ENCODE data around the gene PTCD2. TPM values are rescaled to one million over a fixed set of nuclear protein-coding genes. Genes with fewer than 3 reads are reported as not detected.
"Not testable (repeated sequence)": the region's sequence is repeated elsewhere in the genome, so short reads cannot be mapped to it uniquely, and the experiment has no call there.

PTCD2 gene
- total and polyA plus RNA-seq, 7 experiments from 2014 or later, result 3.7 to 12.6 (median 6.0) TPM

GRCh38 chr5:72308853-72309191 lies 11.4 kb upstream of the PTCD2 start:
- ATAC-seq (no peak), DNase-seq (no peak)
- Mint-ChIP-seq H3K36me3 (peaks cover 10 to 25% (median 12%) of the 10 kb centered on the region in 5 donors), H3K27ac (peak overlapping the region; percentile 84 to 97 (median 91)), H3K4me1 (peaks cover 8 to 37% (median 31%) of the 10 kb centered on the region in 7 donors), H3K27me3 (no peaks in the 10 kb centered on the region), H3K9me3 (no peaks in the 10 kb centered on the region), H3K4me3 (peak overlapping the region; percentile 78 to 94 (median 92))
- no peaks in the 10 kb centered on the region for H3K9me3 ChIP-seq (ENCODE audit: control insufficient read depth in 2 of 3, low read length in 3 of 3)
- ChIA-PET POLR2A (interaction anchor here (0.7 to 4.3 kb wide), 3 partner anchors 9 to 833 kb away, joined by 3 to 39 read pairs (median 3); partner anchors contain the start of genes MRPS27 and PTCD2), CTCF (interaction anchor here (0.6 to 4.0 kb wide), 4 partner anchors 11 to 288 kb away, joined by 4 to 40 read pairs (median 4); partner anchors contain the start of genes MRPS27 and PTCD2)
- H3K4me1 ChIP-seq (ENCODE audit: control insufficient read depth in 2 of 2, insufficient read depth in 2 of 2, low read length in 2 of 2), result peaks cover 3 to 12% of the 10 kb centered on the region in 2 donors
- peak overlapping the region; percentile 58 for H3K27ac ChIP-seq (ENCODE audit: low read depth, low read length)
- H3K4me3 ChIP-seq (ENCODE audit: low read length), result no peak overlapping the region
- peaks cover 0 to 20% (median 3%) of the 10 kb centered on the region in 3 experiments for H3K36me3 ChIP-seq (ENCODE audit: control insufficient read depth in 2 of 3, insufficient read depth in 3 of 3, low read length in 3 of 3)
- intact Hi-C loops (cut with micrococcal nuclease), result loop anchor here (1.0 to 10.0 kb wide), 17 partner anchors 11 to 1258 kb away; partner anchors contain the start of genes BDP1 (in 2 of the 2), MCCC2 (in 2 of the 2), MRPS27 (in 2 of the 2) and PTCD2 (in 2 of the 2)
- H3K27me3 ChIP-seq (ENCODE audit: control insufficient read depth in 2 of 2, insufficient read depth in 2 of 2, low read length in 2 of 2), result no peaks in the 10 kb centered on the region

DNA sequence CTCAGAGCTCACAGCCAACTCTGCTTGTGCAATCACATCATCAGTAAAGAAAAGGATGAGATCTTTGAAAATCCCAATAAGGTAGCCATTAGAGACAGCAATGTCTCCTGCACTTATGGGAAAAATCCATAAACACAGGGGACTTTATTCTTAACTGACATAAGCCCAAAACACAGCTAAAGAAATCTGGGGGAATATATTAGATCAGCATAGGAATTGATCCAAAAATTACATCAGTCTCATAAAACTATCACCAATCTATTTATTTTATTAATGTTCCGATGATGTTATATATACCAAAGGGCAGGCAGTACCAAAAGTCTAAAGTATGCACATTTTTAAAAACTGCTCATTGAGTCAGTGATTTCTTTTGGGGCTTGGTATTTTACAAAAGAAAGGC lies 7.0 kb upstream of the PTCD2 start:
- Mint-ChIP-seq H3K9me3 (no peaks in the 10 kb centered on the region), H3K4me1 (peaks cover 18 to 41% (median 37%) of the 10 kb centered on the region in 7 donors), H3K27ac (no peak overlapping the region), H3K27me3 (no peaks in the 10 kb centered on the region), H3K4me3 (no peak overlapping the region), H3K36me3 (peaks cover 10 to 30% (median 18%) of the 10 kb centered on the region in 5 donors)
- ChIA-PET POLR2A (no interaction called here), CTCF (no interaction called here)
- ATAC-seq (no peak), DNase-seq (no peak)
- intact Hi-C loops (cut with micrococcal nuclease), result loop anchor here in 1 of 2 donors (10.0 kb wide), 1 partner anchor 1252 kb away; the partner anchor contains the start of genes ANKRA2 and UTP15
- H3K27ac ChIP-seq (ENCODE audit: low read depth, low read length), result no peak overlapping the region
- H3K4me1 ChIP-seq (ENCODE audit: control insufficient read depth in 2 of 2, insufficient read depth in 2 of 2, low read length in 2 of 2), result peaks cover 3 to 10% of the 10 kb centered on the region in 2 donors
- no peaks in the 10 kb centered on the region for H3K9me3 ChIP-seq (ENCODE audit: control insufficient read depth in 2 of 3, low read length in 3 of 3)
- H3K4me3 ChIP-seq (ENCODE audit: low read length), result no peak overlapping the region
- peaks cover 0 to 22% (median 3%) of the 10 kb centered on the region in 3 experiments for H3K36me3 ChIP-seq (ENCODE audit: control insufficient read depth in 2 of 3, insufficient read depth in 3 of 3, low read length in 3 of 3)
- no peaks in the 10 kb centered on the region for H3K27me3 ChIP-seq (ENCODE audit: control insufficient read depth in 2 of 2, insufficient read depth in 2 of 2, low read length in 2 of 2)

DNA sequence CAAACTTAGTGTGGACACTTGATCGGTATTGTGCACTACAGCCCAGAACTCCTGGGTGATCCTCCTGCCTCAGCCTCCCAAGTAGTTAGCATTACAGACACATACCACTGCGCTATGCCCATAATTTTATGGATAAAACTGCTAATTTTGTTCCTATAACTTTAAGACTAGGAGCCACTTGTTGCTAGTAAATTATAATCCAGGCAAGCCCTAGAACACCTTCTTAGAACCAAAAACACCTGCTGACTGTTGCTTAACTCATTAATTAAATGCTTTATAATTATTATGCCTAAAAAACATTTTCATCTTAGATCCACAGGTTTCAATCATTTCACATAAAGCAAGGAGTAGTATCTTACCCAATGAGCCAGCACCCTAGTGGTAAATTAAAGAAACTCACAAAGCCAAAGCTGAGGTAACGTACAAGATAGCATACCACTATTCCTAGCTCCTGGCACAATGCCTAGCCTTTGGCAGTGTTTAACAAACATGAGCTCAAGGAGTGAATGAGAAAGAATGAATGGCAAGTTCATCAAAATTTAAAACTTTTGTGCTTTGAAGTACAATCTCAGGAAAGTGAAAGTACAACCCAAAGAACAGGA lies 5.5 kb upstream of the PTCD2 start:
- H3K9me3 Mint-ChIP-seq, result no peaks in the 10 kb centered on the region
- H3K4me3 Mint-ChIP-seq, result peak overlapping the region in 2 of 10 donors; percentile 30 to 42
- peaks cover 9 to 30% (median 18%) of the 10 kb centered on the region in 5 donors for H3K36me3 Mint-ChIP-seq
- Histone ChIP-seq H3K27me3 (ENCODE audit: control insufficient read depth in 2 of 2, insufficient read depth in 2 of 2, low read length in 2 of 2) (no peaks in the 10 kb centered on the region), H3K4me1 (ENCODE audit: control insufficient read depth in 2 of 2, insufficient read depth in 2 of 2, low read length in 2 of 2) (peaks cover 12 to 14% of the 10 kb centered on the region in 2 donors), H3K4me3 (ENCODE audit: low read length) (no peak overlapping the region), H3K36me3 (ENCODE audit: control insufficient read depth in 2 of 3, insufficient read depth in 3 of 3, low read length in 3 of 3) (peaks cover 0 to 22% (median 3%) of the 10 kb centered on the region in 3 experiments), H3K9me3 (ENCODE audit: control insufficient read depth in 2 of 3, low read length in 3 of 3) (no peaks in the 10 kb centered on the region), H3K27ac (ENCODE audit: low read depth, low read length) (no peak overlapping the region)
- ATAC-seq, result no peak
- peaks cover 24 to 46% (median 42%) of the 10 kb centered on the region in 7 donors for H3K4me1 Mint-ChIP-seq
- CTCF ChIA-PET, result no interaction called here
- H3K27me3 Mint-ChIP-seq, result no peaks in the 10 kb centered on the region
- intact Hi-C loops (cut with micrococcal nuclease), result loop anchor here in 1 of 2 donors (10.0 kb wide), 1 partner anchor 1250 kb away; the partner anchor contains the start of genes ANKRA2 and UTP15
- no peak for DNase-seq
- no peak overlapping the region for H3K27ac Mint-ChIP-seq
- POLR2A ChIA-PET, result no interaction called here

- Histone ChIP-seq H3K4me3 (ENCODE audit: low read length) (peak overlapping the region; percentile 93), H3K36me3 (ENCODE audit: control insufficient read depth in 2 of 3, insufficient read depth in 3 of 3, low read length in 3 of 3) (peaks cover 0 to 19% (median 0%) of the 10 kb centered on the region in 3 experiments), H3K4me1 (ENCODE audit: control insufficient read depth in 2 of 2, insufficient read depth in 2 of 2, low read length in 2 of 2) (peaks cover 12 to 14% of the 10 kb centered on the region in 2 donors), H3K27ac (ENCODE audit: low read depth, low read length) (peak overlapping the region; percentile 89)
- H3K9me3 Mint-ChIP-seq; H3K27me3 ChIP-seq (ENCODE audit: control insufficient read depth in 2 of 2, insufficient read depth in 2 of 2, low read length in 2 of 2); H3K9me3 ChIP-seq (ENCODE audit: control insufficient read depth in 2 of 3, low read length in 3 of 3); ATAC-seq; H3K27me3 Mint-ChIP-seq: not testable (repeated sequence)
- intact Hi-C loops (cut with micrococcal nuclease), result loop anchor here in 1 of 2 donors (10.0 kb wide), 1 partner anchor 1245 kb away; the partner anchor contains the start of genes ANKRA2 and UTP15
- Mint-ChIP-seq H3K27ac (peak overlapping the region; percentile 88 to 99 (median 95)), H3K4me1 (peaks cover 31 to 70% (median 54%) of the 10 kb centered on the region in 7 donors), H3K36me3 (peaks cover 8 to 21% (median 16%) of the 10 kb centered on the region in 5 donors), H3K4me3 (peak overlapping the region; percentile 93 to 100 (median 98))
- DNase-seq, result peak in 1 of 9 donors; percentile 41
- ChIA-PET POLR2A (interaction anchor here (1.0 to 3.2 kb wide), 2 partner anchors 10 to 15 kb away, joined by 8 to 39 read pairs; no protein-coding TSS in a partner anchor), CTCF (interaction anchor here (5.7 kb wide), 1 partner anchor 11 kb away, joined by 40 read pairs; no protein-coding TSS in a partner anchor)
Observed at GRCh38 chr5:72319435-72319975, 668 bp upstream of the PTCD2 start.

- Mint-ChIP-seq H3K4me3 (no peak overlapping the region), H3K27me3 (no peaks in the 10 kb centered on the region), H3K27ac (peak overlapping the region in 1 of 9 donors; percentile 3), H3K4me1 (peaks cover 10 to 34% (median 24%) of the 10 kb centered on the region in 7 donors), H3K36me3 (peaks cover 18 to 46% (median 34%) of the 10 kb centered on the region in 5 donors), H3K9me3 (peaks cover 0 to 2% (median 0%) of the 10 kb centered on the region in 11 donors)
- Histone ChIP-seq H3K4me1 (ENCODE audit: control insufficient read depth in 2 of 2, insufficient read depth in 2 of 2, low read length in 2 of 2) (peaks cover under 1% of the 10 kb centered on the region in 2 donors), H3K36me3 (ENCODE audit: control insufficient read depth in 2 of 3, insufficient read depth in 3 of 3, low read length in 3 of 3) (peaks cover 0 to 40% (median 0%) of the 10 kb centered on the region in 3 experiments), H3K9me3 (ENCODE audit: control insufficient read depth in 2 of 3, low read length in 3 of 3) (no peaks in the 10 kb centered on the region), H3K27me3 (ENCODE audit: control insufficient read depth in 2 of 2, insufficient read depth in 2 of 2, low read length in 2 of 2) (no peaks in the 10 kb centered on the region), H3K27ac (ENCODE audit: low read depth, low read length) (no peak overlapping the region), H3K4me3 (ENCODE audit: low read length) (no peak overlapping the region)
- ChIA-PET CTCF (no interaction called here), POLR2A (no interaction called here)
- ATAC-seq (no peak), DNase-seq (no peak)
- intact Hi-C loops (cut with micrococcal nuclease), result loop anchor here (5.0 kb wide), 5 partner anchors 187 to 1173 kb away; partner anchors contain the start of genes MCCC2 (in 2 of the 2), BTF3 (in 1 of the 2), FCHO2 (in 1 of the 2) and TNPO1 (in 1 of the 2)
Observed at GRCh38 chr5:72324189-72324825, 4.1 kb downstream of the PTCD2 start.

- CTCF ChIA-PET, result no interaction called here
- POLR2A ChIA-PET, result no interaction called here
- no peak overlapping the region for H3K4me3 ChIP-seq (ENCODE audit: low read length)
- no peak for ATAC-seq
- Mint-ChIP-seq H3K36me3 (peaks cover 23 to 58% (median 41%) of the 10 kb centered on the region in 5 donors), H3K4me3 (no peak overlapping the region), H3K27me3 (no peaks in the 10 kb centered on the region), H3K4me1 (peaks cover 5 to 26% (median 19%) of the 10 kb centered on the region in 7 donors), H3K27ac (no peak overlapping the region), H3K9me3 (peaks cover 0 to 2% (median 0%) of the 10 kb centered on the region in 11 donors)
- H3K4me1 ChIP-seq (ENCODE audit: control insufficient read depth in 2 of 2, insufficient read depth in 2 of 2, low read length in 2 of 2), result no peaks in the 10 kb centered on the region
- H3K27me3 ChIP-seq (ENCODE audit: control insufficient read depth in 2 of 2, insufficient read depth in 2 of 2, low read length in 2 of 2), result no peaks in the 10 kb centered on the region
- no peak overlapping the region for H3K27ac ChIP-seq (ENCODE audit: low read depth, low read length)
- intact Hi-C loops (cut with micrococcal nuclease), result no loop called here
- DNase-seq, result no peak
- H3K36me3 ChIP-seq (ENCODE audit: control insufficient read depth in 2 of 3, insufficient read depth in 3 of 3, low read length in 3 of 3), result peaks cover 0 to 37% (median 0%) of the 10 kb centered on the region in 3 experiments
- no peaks in the 10 kb centered on the region for H3K9me3 ChIP-seq (ENCODE audit: control insufficient read depth in 2 of 3, low read length in 3 of 3)
Observed at GRCh38 chr5:72325566-72326305, 5.6 kb downstream of the PTCD2 start.
